GM13976 (cell line): ENCODE measurements around the gene CCL4L2.
"Not testable (repeated sequence)": the region's sequence is repeated elsewhere in the genome, so short reads cannot be mapped to it uniquely, and the experiment has no call there.

Source experiments
- DNase-seq: peaks from one replicate; pipeline ENCODE4 v3.0.0; 2012; ENCODE audit warnings: low spot score
- in situ Hi-C: fragments of 300-500 bp; cut with MboI; formaldehyde crosslinking; loops from one replicate; pipeline ENCODE4 v1.12.0; 2022; ENCODE audit warnings: low sequenced_read_pairs, mixed read lengths, inconsistent platforms; ENCODE audit not compliant: unreplicated experiment
- TF ChIP-seq, protein P1 (sequence below): IDR thresholded peaks from 2 replicates; pipeline ENCODE4 v1.5.1; 2012; ENCODE audit warnings: borderline replicate concordance, mild to moderate bottlenecking; ENCODE audit not compliant: insufficient read depth; ENCODE audit errors: extremely low read depth, missing control alignments, control extremely low read depth

The CCL4L2 gene

GRCh38 chr17:36185416-36185815 is 25.4 kb upstream of the CCL4L2 start:
- DNase-seq: no peak
- in situ Hi-C loops: no loop called here
- TF ChIP-seq, protein P1, sequence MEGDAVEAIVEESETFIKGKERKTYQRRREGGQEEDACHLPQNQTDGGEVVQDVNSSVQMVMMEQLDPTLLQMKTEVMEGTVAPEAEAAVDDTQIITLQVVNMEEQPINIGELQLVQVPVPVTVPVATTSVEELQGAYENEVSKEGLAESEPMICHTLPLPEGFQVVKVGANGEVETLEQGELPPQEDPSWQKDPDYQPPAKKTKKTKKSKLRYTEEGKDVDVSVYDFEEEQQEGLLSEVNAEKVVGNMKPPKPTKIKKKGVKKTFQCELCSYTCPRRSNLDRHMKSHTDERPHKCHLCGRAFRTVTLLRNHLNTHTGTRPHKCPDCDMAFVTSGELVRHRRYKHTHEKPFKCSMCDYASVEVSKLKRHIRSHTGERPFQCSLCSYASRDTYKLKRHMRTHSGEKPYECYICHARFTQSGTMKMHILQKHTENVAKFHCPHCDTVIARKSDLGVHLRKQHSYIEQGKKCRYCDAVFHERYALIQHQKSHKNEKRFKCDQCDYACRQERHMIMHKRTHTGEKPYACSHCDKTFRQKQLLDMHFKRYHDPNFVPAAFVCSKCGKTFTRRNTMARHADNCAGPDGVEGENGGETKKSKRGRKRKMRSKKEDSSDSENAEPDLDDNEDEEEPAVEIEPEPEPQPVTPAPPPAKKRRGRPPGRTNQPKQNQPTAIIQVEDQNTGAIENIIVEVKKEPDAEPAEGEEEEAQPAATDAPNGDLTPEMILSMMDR: no peak

GRCh38 chr17:36186810-36187763 is 23.8 kb upstream of the CCL4L2 start:
- in situ Hi-C loops, DNase-seq: not testable (repeated sequence)

- DNase-seq, in situ Hi-C loops: not testable (repeated sequence)
These were observed 22.8 kb upstream of the CCL4L2 start for GRCh38 chr17:36187943-36188665.

- TF ChIP-seq, protein P1: no peak
- DNase-seq: peak; percentile 46
- in situ Hi-C loops: no loop called here
These were observed 22.0 kb upstream of the CCL4L2 start for GRCh38 chr17:36188891-36189306.

DNA sequence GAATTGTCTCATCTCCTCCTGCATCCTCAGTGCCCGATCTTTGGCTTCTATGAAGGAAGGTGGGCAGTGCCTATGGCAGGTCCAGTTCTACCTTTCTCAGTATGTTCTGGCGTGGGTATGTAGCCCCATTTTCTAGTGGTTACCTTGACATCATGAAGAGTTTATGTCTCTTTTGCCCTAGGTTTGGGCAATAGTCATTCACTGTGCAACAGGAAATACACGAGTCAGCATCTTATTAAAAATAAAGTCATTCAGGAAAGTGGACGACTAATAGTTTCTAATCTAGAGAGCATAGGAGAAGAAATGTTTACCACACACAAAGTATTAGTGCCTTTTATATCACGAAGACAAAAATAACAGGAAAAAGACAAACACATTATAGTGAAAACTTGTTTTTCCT is 20.9 kb upstream of the CCL4L2 start:
- in situ Hi-C loops, DNase-seq: not testable (repeated sequence)

DNA sequence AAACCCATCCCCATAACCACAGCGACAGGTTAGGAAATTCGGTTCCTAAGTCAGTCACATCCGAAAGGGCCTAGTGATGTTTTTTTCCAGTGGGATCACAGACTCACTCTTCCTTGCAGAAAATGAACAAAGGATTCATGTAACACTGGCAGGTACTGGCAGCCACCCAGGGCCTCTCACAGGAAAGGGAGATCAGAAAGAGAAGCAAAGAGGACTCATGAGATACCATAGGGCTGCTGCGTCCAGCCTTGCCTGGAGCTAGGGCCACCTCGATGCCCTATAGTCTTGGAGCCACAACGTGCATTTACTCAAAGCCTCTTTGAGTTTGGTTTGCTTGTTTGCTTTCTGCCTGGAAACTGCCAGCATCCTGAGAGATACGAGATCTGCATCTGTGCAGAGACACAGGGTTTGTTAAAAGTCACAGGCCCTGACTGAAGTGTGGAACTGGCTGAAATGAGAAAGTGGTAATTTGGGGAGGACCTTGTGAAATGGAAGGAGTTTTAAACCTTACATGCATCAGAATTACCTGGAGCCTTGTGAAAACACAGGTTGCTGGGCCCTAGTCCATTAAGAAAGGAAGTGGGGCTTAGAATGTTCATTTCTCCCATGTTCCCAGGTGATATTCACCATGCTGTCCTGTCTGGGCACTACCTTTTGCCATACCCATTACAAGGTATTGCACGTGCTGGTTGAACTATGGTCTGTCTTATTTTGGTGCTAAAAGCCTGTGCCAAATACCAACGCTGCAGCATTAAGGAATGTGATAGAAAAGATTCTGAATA is 20.1 kb upstream of the CCL4L2 start:
- in situ Hi-C loops, DNase-seq: not testable (repeated sequence)

DNA sequence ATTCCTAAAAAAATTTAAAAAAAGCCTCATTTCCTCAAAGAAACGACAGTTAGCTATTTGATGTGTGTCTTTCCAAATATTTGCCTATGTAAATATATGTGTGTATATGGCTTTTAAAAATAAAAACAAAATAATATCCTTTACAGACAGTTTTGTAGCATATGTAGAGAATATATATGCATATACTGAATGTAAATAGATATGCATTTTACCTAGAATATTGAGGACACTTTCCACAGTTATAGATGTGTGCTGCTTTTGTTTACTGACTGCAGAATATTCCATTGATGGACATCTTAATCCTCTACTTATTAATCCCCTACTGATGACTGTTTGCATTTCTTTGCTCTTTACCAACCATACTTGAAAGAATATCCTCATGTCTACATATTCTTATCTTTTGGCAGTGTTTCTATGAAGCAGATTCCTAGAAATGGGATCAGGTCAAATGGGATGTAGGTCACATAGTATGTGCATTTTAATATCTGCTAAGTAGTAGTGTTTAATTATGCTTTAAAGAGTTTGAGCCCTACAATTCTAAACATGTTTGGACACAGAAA is 17.6 kb upstream of the CCL4L2 start:
- TF ChIP-seq, protein P1: no peak
- in situ Hi-C loops: no loop called here
- no peak for DNase-seq

GRCh38 chr17:36194147-36194831 is 16.6 kb upstream of the CCL4L2 start:
- DNase-seq, in situ Hi-C loops: not testable (repeated sequence)

DNA sequence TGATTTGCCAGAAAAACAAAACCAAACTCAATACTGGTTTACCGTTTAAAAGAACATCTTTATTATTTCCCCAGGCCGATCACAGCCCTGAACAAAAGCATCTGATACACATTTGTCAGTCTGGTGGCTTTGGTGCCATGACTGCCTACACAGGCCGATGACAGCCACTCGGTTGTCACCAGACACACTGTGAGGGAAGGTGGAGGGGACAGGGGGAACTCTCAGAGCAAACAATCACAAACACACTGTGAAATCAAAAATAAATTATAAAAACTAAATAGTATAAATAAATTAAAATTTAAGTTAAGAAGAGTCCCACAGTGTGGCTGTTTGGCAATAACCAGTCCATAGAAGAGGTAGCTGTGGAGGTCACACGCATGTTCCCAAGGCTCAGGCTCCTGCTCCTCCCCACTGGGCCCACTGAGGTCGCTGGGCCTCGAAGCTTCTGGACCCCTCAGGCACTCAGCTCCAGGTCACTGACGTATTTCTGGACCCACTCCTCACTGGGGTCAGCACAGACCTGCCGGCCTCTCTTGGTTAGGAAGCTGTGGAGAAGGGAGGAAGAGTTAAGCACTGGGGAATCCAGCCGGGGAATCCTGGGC is 15.9 kb upstream of the CCL4L2 start:
- DNase-seq, in situ Hi-C loops: not testable (repeated sequence)
